GM10248 (cell line): ENCODE measurements around the gene AARS2.

ENCODE experiments used
- CTCF ChIA-PET: fragments of 300-600 bp; sonication (Branson Sonifier 250); formaldehyde crosslinking; extraction: SDS; loops from one replicate; lab custom pipeline; 2021; ENCODE audit warnings: antibody characterized with exemption; lab: Yijun Ruan, JAX
- POLR2A ChIA-PET: fragments of 350-650 bp; sonication (Branson Sonifier 250); formaldehyde crosslinking; extraction: SDS; loops from one replicate; lab custom pipeline; 2020; ENCODE audit warnings: antibody characterized with exemption; lab: Yijun Ruan, JAX
- DNase-seq: peaks from one replicate; pipeline ENCODE4 v3.0.0; 2012; ENCODE audit errors: extremely low spot score
- TF ChIP-seq, protein P1 (sequence below): IDR thresholded peaks from 2 replicates; pipeline ENCODE4 v1.5.1; 2012; ENCODE audit warnings: mild to moderate bottlenecking, low read depth; ENCODE audit errors: extremely low read depth, missing control alignments, control extremely low read depth

AARS2 gene

DNA sequence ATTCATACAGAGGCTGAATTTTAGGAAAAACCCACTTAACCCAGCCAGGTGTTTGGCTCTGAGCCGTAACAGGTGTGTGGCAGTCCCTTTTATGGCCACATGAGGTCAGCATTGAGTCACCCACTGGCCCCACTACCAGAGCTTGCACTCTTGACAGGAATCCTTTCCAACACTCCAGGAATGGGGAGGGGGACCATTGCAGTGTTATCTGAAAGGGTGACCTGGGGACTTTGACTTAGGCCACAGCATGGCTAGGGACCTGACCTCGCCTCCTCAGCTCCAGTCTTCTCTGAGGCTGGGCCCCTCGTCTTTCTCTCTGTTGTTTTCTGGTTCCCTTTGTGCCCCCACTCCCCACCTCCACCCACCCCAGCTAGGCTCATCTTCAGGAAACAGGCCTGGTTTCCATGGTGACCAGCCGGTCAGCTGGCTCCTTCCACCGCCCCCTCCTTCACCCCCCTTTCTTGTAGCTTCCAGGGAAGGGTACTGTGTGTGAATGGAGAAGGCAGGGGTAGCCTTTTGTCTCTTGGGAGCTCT, 45.0 kb downstream of the AARS2 start:
- CTCF ChIA-PET = interaction anchor here (0.6 to 7.3 kb wide), 49 partner anchors 10 to 208 kb away, joined by 3 to 182 read pairs (median 5); partner anchors contain the start of genes AARS2, HSP90AB1, MYMX and SLC35B2
- DNase-seq = peak; percentile 69
- TF ChIP-seq, protein P1, sequence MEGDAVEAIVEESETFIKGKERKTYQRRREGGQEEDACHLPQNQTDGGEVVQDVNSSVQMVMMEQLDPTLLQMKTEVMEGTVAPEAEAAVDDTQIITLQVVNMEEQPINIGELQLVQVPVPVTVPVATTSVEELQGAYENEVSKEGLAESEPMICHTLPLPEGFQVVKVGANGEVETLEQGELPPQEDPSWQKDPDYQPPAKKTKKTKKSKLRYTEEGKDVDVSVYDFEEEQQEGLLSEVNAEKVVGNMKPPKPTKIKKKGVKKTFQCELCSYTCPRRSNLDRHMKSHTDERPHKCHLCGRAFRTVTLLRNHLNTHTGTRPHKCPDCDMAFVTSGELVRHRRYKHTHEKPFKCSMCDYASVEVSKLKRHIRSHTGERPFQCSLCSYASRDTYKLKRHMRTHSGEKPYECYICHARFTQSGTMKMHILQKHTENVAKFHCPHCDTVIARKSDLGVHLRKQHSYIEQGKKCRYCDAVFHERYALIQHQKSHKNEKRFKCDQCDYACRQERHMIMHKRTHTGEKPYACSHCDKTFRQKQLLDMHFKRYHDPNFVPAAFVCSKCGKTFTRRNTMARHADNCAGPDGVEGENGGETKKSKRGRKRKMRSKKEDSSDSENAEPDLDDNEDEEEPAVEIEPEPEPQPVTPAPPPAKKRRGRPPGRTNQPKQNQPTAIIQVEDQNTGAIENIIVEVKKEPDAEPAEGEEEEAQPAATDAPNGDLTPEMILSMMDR = peak; percentile 90
- POLR2A ChIA-PET = interaction anchor here (0.6 to 1.4 kb wide), 3 partner anchors 21 to 38 kb away, joined by 3 to 8 read pairs (median 4); partner anchors contain the start of gene HSP90AB1

DNA sequence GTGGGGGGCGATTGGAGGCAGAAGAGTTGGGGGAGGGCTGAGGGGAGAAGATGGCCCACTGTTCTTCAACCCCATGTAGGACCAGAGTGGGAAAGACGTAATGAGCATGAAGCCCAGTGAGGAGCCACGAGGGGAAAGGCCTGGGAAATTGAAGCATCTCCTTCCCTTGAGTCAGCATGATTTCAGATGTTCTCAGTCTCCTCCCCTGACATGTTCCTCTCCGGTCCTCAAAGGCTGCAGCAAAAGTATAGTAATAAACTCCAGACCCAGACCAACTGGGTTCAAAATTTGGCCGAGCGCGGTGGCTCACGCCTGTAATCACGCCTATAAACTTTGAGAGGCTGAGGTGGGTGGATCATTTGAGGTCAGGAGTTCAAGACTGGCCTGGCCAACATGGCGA, 45.9 kb downstream of the AARS2 start:
- POLR2A ChIA-PET = interaction anchor here (1.2 kb wide), 1 partner anchor 21 kb away, joined by 7 read pairs; the partner anchor contains the start of gene HSP90AB1
- no peak for DNase-seq
- CTCF ChIA-PET = interaction anchor here (0.7 to 7.3 kb wide), 30 partner anchors 9 to 194 kb away, joined by 3 to 182 read pairs (median 6); partner anchors contain the start of genes AARS2, HSP90AB1 and MYMX
- TF ChIP-seq, protein P1 = no peak

DNA sequence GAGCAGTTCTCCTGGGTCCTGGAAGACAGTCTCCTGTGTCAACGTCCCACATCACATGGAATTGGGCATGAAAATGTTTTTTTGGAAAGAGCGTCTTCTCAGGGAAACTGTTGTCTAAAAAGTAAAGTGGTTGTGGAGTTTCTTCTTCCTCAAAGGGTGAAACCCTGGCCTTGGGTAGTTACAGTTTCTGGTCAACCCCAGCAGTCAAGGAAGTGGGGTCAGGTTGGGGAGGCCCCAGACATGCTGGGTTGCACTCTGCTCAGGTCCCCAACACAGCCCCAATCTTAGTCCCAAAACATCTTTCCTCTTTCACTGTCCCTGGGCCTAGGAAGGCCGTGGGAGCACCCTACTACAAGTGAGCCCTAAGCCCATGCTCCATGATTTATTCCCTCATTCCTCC, 46.8 kb downstream of the AARS2 start:
- POLR2A ChIA-PET = interaction anchor here (1.2 kb wide), 1 partner anchor 20 kb away, joined by 7 read pairs; the partner anchor contains the start of gene HSP90AB1
- peak; percentile 81 for DNase-seq
- CTCF ChIA-PET = interaction anchor here (0.7 to 7.3 kb wide), 23 partner anchors 8 to 165 kb away, joined by 3 to 182 read pairs (median 9); partner anchors contain the start of genes AARS2 and MYMX
- TF ChIP-seq, protein P1 = no peak

DNA sequence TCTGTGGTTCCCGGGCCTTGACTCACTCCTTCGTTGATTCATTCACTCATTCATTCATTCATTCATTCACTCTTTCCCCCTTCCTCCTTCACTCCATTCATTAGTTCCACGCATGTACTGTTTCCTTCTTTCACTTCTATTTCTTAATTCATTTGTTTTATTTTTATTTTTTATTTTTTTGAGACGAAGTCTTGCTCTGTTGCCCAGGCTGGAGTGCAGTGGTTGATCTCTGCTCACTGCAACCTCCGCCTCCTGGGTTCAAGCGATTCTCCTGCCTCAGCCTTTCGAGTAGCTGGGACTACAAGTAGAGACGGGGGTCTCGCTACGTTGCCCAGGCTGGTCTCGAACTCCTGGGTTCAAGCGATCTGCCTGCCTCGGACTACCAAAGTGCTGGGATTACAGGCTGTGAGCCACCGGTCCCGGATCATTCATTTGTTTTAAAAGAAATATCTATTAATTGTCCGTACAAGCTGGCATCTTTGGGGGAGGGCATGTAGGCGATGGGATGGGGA, 47.4 kb downstream of the AARS2 start:
- POLR2A ChIA-PET = no interaction called here

DNA sequence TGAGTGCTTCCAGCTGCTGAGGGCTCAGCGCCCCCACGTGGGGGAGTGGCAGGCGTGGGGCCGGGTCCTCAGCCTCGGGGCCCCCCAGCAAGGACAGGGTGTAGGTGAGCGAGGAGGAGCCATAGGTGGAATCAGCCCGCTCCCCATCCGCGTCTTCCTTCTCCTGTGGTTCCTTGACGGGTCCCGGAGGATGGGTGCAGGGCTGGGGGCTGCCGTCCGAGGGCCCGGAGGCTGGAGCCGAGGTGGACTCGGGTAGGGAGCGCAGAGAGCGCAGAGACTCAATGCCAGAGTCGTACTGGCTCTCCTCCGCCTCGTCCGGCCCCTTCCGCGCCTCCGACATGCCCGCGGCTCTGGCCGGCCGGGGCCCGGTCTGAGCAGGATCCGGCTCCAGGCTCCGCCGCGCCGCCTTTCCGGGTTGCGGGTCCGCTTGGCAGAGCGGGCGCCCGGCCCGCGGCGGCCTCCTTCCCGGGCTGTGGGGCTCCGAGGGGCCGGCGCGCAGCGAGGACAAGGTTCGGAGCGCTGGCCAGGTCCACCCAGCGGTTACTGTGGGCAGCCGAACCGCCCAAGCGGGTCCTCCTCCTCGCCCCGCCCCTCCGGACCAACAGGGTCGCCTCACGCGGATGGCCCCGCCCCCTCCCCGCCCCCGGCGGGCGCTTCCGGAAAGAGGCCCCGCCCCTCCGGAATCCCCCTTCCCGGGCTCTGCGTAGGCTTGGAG, 48.0 kb downstream of the AARS2 start, which contains the start of gene NFKBIE:
NFKBIE (minus strand) TSS at position 545 of the 715 bp plus-strand sequence; CDS start at position 340, 205 bp downstream.
- DNase-seq = peak; percentile 94
- ChIA-PET POLR2A (interaction anchor here (1.6 kb wide), 1 partner anchor 18 kb away, joined by 8 read pairs; the partner anchor contains the start of gene HSP90AB1), CTCF (interaction anchor here (1.1 to 7.3 kb wide), 4 partner anchors 12 to 92 kb away, joined by 4 to 182 read pairs (median 74); partner anchors contain the start of gene AARS2)
- TF ChIP-seq, protein P1 = peak; percentile 73

More for the DNA sequence above, 47.4 kb downstream of the AARS2 start:
- TF ChIP-seq, protein P1 = no peak
- DNase-seq = no peak
- CTCF ChIA-PET = interaction anchor here (4.4 to 7.3 kb wide), 3 partner anchors 21 to 72 kb away, joined by 39 to 182 read pairs (median 142); partner anchors contain the start of gene AARS2
